ENCODE data around the gene TBC1D3H. TPM values are rescaled to one million over a fixed set of nuclear protein-coding genes. Genes with fewer than 3 reads are reported as not detected.
A peak's percentile ranks its signal among the peaks of the same experiment; 100 is the strongest.
"Not testable (repeated sequence)": the region's sequence is repeated elsewhere in the genome, so short reads cannot be mapped to it uniquely, and the experiment has no call there.

The TBC1D3H gene
- total RNA-seq (2014; rRNA removed; shearing (Covaris generic)), result not detected in 2 replicates

- H3K4me1 ChIP-seq (replicated peaks); H3K27me3 ChIP-seq (replicated peaks); H3K9me3 ChIP-seq (replicated peaks); H3K4me3 ChIP-seq; H3K27ac ChIP-seq; H3K36me3 ChIP-seq: not testable (repeated sequence)
- DNase-seq (ENCODE audit: low read depth in 1 of 2, low spot score in 2 of 2), result peak in 1 of 2 experiments; percentile 27
Observed at GRCh38 chr17:36388385-36389245, at the start of gene TBC1D3H. Gene TBC1D3H (minus strand): TSS chr17:36388435. CDS start chr17:36386895, 1,540 bp downstream.

- not testable (repeated sequence) for H3K9me3 ChIP-seq (replicated peaks); H3K36me3 ChIP-seq; H3K4me3 ChIP-seq; H3K4me1 ChIP-seq (replicated peaks); H3K27me3 ChIP-seq (replicated peaks); H3K27ac ChIP-seq; DNase-seq (ENCODE audit: low read depth in 1 of 2, low spot score in 2 of 2)
Observed at GRCh38 chr17:36428891-36429290, 40.7 kb upstream of the TBC1D3H start.

GRCh38 chr17:36415180-36415941, 27.1 kb upstream of the TBC1D3H start:
- H3K27me3 ChIP-seq (replicated peaks); H3K4me1 ChIP-seq (replicated peaks); H3K36me3 ChIP-seq; H3K4me3 ChIP-seq; H3K27ac ChIP-seq; H3K9me3 ChIP-seq (replicated peaks); DNase-seq (ENCODE audit: low read depth in 1 of 2, low spot score in 2 of 2): not testable (repeated sequence)

- H3K4me1 ChIP-seq (replicated peaks); H3K27me3 ChIP-seq (replicated peaks); H3K36me3 ChIP-seq; H3K4me3 ChIP-seq; H3K9me3 ChIP-seq (replicated peaks); H3K27ac ChIP-seq: not testable (repeated sequence)
- DNase-seq (ENCODE audit: low read depth in 1 of 2, low spot score in 2 of 2), result peak in 1 of 2 experiments; percentile 22
Observed at GRCh38 chr17:36390943-36391645, 2.9 kb upstream of the TBC1D3H start.

GRCh38 chr17:36375938-36376337, 12.3 kb downstream of the TBC1D3H start:
- H3K9me3 ChIP-seq (replicated peaks); H3K36me3 ChIP-seq; DNase-seq (ENCODE audit: low read depth in 1 of 2, low spot score in 2 of 2); H3K27me3 ChIP-seq (replicated peaks); H3K4me1 ChIP-seq (replicated peaks); H3K27ac ChIP-seq; H3K4me3 ChIP-seq: not testable (repeated sequence)

- H3K4me3 ChIP-seq; DNase-seq (ENCODE audit: low read depth in 1 of 2, low spot score in 2 of 2); H3K27ac ChIP-seq; H3K27me3 ChIP-seq (replicated peaks); H3K36me3 ChIP-seq; H3K9me3 ChIP-seq (replicated peaks); H3K4me1 ChIP-seq (replicated peaks): not testable (repeated sequence)
Observed at GRCh38 chr17:36362496-36362895, 25.7 kb downstream of the TBC1D3H start.

Other genes with a start within 250 kb of the TBC1D3H start
- 0.66 TPM in 1 of 2 replicates, not detected in the other for gene TBC1D3B, start 211.8 kb downstream of the TBC1D3H start, total RNA-seq (2014; rRNA removed; shearing (Covaris generic))
- gene CCL3L1, start 191.7 kb downstream of the TBC1D3H start, total RNA-seq (2014; rRNA removed; shearing (Covaris generic)), result not detected in 2 replicates
- not detected in 2 replicates for gene CCL4L2, start 177.4 kb downstream of the TBC1D3H start, total RNA-seq (2014; rRNA removed; shearing (Covaris generic))
- gene TBC1D3I, start 123.9 kb downstream of the TBC1D3H start, total RNA-seq (2014; rRNA removed; shearing (Covaris generic)), result 0.03 TPM in 1 of 2 replicates, not detected in the other
- gene TBC1D3G, start 64.6 kb downstream of the TBC1D3H start, total RNA-seq (2014; rRNA removed; shearing (Covaris generic)), result not detected in 2 replicates
- 34.5 and 41.7 TPM in 2 replicates for gene ZNHIT3, start 98.2 kb upstream of the TBC1D3H start, total RNA-seq (2014; rRNA removed; shearing (Covaris generic))
- 56.0 and 57.9 TPM in 2 replicates for gene MYO19, start 146.4 kb upstream of the TBC1D3H start, total RNA-seq (2014; rRNA removed; shearing (Covaris generic))
- 3.4 and 9.7 TPM in 2 replicates for gene PIGW, start 146.6 kb upstream of the TBC1D3H start, total RNA-seq (2014; rRNA removed; shearing (Covaris generic))
- gene GGNBP2, start 156.5 kb upstream of the TBC1D3H start, total RNA-seq (2014; rRNA removed; shearing (Covaris generic)), result 47.6 and 54.0 TPM in 2 replicates
- gene DHRS11, start 203.4 kb upstream of the TBC1D3H start, total RNA-seq (2014; rRNA removed; shearing (Covaris generic)), result 6.5 and 8.0 TPM in 2 replicates
- 8.5 and 12.8 TPM in 2 replicates for gene MRM1, start 213.1 kb upstream of the TBC1D3H start, total RNA-seq (2014; rRNA removed; shearing (Covaris generic))

All from SJSA1 (cell line).